Panc1 (cell line): ENCODE results near the gene PPARD.

Source experiments
- TF ChIP-seq, protein P1 (sequence below): fragments of 450-650 bp; IDR thresholded peaks from 2 replicates; pipeline ENCODE4 v1.5.1; 2017; ENCODE audit warnings: mild to moderate bottlenecking
- TF ChIP-seq, protein P2 (sequence below), 2 experiments: IDR thresholded peaks; 2 replicates each; pipeline ENCODE4 v1.6.1; 2011 to 2012; ENCODE audit warnings: low read depth in 2 of 2, control low read depth in 1 of 2, low read length in 1 of 2, mild to moderate bottlenecking in 1 of 2, moderate library complexity in 1 of 2; ENCODE audit not compliant: insufficient read depth in 1 of 2

DNA sequence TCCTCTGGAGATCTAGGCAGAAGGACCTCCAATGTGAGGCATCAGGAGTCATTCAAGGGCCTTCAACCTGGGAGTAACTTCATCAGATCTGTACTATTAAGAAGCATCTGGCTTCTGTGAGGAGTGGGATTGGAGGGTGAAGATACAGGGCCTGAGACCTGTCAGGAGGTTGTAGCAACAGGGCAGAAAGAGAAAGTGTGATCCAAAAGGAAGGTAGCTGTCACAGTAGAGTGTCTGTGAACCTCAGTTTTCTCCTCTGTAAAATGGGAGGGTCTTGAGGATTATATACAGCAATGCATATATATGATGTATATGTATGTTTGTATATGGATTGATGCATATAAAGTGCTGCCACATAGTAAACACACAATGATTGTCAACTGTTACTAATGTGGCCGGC is 123.3 kb downstream of the PPARD start:
- TF ChIP-seq, protein P1, sequence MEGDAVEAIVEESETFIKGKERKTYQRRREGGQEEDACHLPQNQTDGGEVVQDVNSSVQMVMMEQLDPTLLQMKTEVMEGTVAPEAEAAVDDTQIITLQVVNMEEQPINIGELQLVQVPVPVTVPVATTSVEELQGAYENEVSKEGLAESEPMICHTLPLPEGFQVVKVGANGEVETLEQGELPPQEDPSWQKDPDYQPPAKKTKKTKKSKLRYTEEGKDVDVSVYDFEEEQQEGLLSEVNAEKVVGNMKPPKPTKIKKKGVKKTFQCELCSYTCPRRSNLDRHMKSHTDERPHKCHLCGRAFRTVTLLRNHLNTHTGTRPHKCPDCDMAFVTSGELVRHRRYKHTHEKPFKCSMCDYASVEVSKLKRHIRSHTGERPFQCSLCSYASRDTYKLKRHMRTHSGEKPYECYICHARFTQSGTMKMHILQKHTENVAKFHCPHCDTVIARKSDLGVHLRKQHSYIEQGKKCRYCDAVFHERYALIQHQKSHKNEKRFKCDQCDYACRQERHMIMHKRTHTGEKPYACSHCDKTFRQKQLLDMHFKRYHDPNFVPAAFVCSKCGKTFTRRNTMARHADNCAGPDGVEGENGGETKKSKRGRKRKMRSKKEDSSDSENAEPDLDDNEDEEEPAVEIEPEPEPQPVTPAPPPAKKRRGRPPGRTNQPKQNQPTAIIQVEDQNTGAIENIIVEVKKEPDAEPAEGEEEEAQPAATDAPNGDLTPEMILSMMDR = no peak
- TF ChIP-seq, protein P2, sequence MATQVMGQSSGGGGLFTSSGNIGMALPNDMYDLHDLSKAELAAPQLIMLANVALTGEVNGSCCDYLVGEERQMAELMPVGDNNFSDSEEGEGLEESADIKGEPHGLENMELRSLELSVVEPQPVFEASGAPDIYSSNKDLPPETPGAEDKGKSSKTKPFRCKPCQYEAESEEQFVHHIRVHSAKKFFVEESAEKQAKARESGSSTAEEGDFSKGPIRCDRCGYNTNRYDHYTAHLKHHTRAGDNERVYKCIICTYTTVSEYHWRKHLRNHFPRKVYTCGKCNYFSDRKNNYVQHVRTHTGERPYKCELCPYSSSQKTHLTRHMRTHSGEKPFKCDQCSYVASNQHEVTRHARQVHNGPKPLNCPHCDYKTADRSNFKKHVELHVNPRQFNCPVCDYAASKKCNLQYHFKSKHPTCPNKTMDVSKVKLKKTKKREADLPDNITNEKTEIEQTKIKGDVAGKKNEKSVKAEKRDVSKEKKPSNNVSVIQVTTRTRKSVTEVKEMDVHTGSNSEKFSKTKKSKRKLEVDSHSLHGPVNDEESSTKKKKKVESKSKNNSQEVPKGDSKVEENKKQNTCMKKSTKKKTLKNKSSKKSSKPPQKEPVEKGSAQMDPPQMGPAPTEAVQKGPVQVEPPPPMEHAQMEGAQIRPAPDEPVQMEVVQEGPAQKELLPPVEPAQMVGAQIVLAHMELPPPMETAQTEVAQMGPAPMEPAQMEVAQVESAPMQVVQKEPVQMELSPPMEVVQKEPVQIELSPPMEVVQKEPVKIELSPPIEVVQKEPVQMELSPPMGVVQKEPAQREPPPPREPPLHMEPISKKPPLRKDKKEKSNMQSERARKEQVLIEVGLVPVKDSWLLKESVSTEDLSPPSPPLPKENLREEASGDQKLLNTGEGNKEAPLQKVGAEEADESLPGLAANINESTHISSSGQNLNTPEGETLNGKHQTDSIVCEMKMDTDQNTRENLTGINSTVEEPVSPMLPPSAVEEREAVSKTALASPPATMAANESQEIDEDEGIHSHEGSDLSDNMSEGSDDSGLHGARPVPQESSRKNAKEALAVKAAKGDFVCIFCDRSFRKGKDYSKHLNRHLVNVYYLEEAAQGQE (IDR thresholded peaks at IDR 0.05; ENCODE audit: insufficient read depth in 1 of 2, low read depth in 2 of 2, low read length in 1 of 2) = no peak
